GM08714 (cell line): ENCODE data around the gene LDAH.

Source experiments
- H3K4me3 ChIP-seq: fragments of 200-500 bp; sonication (Bioruptor generic); 2 replicates; pipeline ENCODE4 v1.5.1; 2014; ENCODE audit warnings: mild to moderate bottlenecking, low read length, inconsistent platforms
- ZNF274 ChIP-seq: IDR thresholded peaks from 2 replicates; pipeline ENCODE4 v1.6.1; 2012; ENCODE audit warnings: mild to moderate bottlenecking, low read depth, low read length

The LDAH gene

DNA sequence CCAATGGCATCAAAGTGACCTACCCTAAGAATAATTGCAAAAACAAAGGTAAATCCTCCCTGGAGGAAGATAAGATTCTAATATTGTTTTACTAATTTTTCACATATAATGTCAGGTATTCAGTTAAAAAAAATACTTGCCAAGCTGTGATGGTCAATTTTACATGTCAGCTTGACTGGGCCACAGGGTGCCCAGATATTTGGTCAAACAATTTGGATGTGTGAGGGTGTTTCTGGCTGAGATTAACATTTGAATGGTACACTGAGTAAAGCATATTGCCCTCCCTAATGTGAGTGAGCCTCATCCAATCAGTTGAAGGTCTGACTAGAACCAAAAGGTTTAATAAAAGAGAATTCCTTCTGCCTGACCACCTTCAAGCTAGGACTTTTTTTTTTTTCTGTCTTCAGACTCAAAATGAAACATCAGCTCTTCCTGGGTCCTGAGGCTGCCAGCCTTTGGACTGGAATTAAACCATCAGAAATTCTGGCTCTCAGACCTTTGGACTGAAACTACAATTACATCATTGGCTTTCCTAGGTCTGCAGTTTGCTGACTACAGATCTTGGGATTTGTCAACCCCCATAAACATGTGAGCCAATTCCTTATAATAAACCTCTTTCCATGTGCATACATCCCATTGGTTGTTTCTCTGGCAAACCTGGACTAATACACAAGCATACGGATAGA lies 65.4 kb downstream of the LDAH start:
- TF ChIP-seq ZNF274 = no peak

GRCh38 chr2:20755132-20755800 lies 67.6 kb downstream of the LDAH start:
- H3K4me3 ChIP-seq = no peak overlapping the region
- TF ChIP-seq ZNF274 = no peak

More for the DNA sequence above, 65.4 kb downstream of the LDAH start:
- H3K4me3 ChIP-seq = no peak overlapping the region

- no peak for TF ChIP-seq ZNF274
- H3K4me3 ChIP-seq = no peak overlapping the region
These were observed 70.6 kb downstream of the LDAH start for GRCh38 chr2:20752293-20752692.

DNA sequence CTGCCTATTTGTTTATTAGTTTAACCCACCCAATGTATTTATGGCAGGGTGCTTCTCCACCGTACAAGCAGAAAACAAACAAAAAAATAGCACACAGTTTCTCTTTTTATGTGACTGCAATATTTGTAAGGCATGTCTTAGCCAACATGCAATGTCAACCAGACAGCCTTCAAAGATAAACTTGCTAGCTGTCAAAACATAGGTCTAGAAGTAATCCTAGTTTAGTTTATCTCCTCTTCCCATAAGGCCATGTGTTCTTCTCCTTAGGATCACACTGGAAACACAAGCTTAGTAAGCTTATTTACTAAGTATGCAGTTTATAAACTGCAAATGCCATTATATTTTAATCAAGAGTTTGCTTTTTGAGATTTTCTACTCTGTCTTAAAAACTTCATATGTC lies 75.6 kb downstream of the LDAH start:
- TF ChIP-seq ZNF274 = no peak
- H3K4me3 ChIP-seq = no peak overlapping the region

DNA sequence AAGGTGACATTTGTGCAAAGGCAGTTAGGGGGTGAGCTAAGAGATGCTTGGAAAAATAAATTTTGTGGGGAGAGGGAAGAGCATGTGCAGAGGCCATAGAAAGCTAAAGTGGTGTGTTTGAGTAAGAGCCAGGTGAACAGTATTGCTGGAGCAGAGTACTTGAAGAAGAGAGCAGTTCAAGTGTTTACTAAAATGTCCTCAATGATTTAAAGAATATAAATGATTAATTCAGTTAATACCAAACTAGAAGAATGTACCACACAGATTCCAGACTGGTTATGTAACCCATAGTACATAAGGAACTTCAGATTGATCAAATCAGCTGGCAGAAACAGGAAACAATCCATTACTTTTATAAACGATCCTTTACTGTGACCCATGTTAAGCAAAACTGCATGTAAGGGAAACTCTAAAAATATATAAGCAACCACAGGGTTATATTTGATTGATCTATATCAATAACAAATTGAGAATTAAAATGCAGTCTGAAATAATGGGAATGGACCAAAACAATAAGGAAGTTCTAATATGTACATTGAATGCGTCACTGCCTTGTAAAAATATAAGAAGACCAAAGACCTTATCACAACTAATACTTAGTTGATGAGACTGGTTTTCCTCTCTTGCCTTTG lies 76.9 kb downstream of the LDAH start:
- TF ChIP-seq ZNF274 = no peak
- H3K4me3 ChIP-seq = no peak overlapping the region

DNA sequence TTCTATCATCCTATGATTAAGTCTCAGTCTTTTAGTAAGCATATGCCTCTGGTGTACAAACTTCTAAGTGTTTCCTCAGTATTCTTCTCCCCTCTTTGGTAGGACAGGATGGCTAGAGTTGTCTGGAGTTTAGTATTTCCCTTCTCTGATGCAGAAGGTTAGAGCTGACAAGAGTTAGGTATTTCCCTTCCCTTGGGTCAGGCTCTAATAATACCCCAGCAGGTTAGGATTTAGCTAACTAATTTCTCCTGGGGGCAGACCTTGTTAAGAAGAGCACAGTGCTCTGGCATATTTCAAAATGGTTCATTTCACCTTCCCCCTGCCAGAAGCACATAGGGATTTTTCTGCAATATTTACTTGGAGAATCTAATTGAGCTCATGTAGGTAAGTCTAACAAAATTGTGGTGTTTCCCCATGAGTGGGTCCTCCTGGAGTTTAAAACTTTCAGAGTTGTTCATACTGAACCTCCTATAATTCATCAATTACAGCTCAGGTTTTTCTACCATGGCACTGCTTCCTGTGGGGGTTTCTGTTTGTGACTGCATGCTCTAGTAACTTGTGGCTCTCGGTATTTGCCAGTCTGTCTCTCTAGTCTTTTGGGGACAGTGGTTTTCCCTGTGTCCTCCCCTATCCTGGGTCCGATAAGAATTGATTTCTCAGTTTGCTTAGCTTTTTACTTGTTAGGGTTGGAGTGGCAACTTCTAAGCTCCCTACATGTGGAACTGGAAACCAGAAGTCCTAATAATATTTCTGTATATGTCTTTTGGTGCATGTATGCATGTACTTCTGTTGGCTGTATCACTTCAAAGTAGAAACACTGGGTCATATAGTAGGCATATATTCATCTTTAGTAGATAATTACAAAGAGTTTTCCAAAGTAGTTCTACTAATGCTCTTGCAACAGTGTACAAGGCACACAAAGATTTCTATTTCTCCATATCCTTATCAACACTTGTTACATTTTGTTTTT lies 78.2 kb downstream of the LDAH start:
- peak overlapping the region; percentile 21; the same call in 1 of the 2 replicates for H3K4me3 ChIP-seq
- no peak for TF ChIP-seq ZNF274

DNA sequence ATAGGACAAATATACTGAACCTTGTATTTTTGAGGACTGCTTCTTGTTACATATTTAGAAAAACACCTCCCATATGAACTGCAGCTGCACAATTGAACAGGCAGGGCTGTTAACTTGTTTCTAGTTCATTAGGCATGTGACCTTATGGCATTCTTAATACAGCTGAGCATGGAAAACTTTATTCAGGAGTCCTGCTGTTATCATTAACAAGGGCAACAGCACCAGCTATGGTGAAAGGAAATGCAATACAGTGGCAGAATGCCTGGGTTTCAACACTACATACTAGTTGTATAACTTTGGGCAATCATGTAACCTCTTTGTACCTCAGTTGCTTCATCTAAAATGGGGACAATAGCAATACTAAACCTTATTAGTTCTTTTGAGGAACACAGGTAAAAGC lies 84.1 kb downstream of the LDAH start:
- no peak overlapping the region for H3K4me3 ChIP-seq
- no peak for TF ChIP-seq ZNF274

GRCh38 chr2:20737505-20737904 lies 85.4 kb downstream of the LDAH start:
- no peak for TF ChIP-seq ZNF274
- H3K4me3 ChIP-seq = no peak overlapping the region

DNA sequence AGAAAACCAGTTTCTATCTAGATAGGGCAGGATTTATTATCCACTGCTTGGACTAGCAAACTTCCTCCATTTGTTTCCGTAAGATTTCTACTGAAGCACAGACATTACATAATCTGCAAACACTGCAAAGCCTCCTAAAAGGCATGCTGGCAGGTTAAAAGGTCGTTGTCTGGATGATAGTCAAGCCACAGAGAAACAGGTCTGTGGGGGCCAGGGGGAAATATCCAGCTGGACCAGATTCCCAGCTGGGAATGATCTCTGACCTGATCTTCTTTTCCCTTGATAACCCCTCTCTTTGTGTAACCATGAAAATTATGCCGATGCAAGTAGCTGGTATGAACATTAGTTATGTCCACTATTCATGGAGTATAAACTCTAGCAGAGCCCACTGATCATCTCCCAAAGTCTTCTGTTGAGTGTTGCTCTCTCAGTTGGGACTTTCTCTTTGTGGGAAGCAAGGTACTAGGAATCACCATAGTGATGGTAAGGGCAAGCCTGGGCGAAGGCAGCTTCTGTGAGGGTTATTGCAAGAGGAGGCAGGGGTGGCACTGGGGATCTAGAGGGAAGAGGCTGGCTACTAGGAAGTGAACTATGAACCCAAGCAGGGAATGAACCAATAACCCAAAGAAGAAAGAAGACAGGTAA lies 94.7 kb downstream of the LDAH start:
- no peak overlapping the region for H3K4me3 ChIP-seq
- no peak for TF ChIP-seq ZNF274

DNA sequence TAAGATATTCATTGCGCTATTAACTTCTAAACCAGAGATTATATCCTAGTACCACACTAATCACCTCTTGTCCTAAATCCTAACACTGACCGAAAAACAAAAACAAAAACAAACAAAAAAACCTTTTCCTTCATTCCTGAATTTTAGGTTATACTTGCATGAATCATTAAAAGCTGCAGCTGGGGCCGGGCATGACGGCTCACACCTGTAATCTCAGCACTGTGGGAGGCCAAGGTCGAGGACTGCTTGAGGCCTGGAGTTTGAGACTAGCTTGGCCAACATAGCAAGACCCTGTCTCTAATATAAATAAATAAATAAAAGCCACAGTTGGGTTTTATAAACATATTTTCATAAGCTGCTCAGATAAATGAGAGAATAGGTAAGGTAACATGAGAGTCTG lies 96.0 kb downstream of the LDAH start:
- H3K4me3 ChIP-seq = no peak overlapping the region
- no peak for TF ChIP-seq ZNF274

DNA sequence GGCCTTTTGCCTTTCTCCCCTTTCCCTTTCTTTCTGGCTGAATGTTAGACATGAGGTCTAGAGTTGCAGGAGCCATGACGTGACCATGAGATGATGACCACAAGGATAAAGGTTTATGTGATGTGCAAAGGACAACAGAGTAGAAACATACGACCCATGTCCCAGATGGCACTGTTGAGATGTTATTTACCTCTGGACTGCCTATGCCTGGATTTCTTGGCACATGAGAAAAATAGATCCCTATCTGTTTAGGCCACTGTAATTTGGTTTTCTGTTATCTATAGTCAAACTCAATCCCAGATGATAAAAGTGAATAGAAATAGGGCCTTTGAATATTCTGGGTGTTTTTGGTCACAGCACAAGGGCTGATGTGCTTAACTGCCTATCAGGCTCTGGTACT lies 97.1 kb downstream of the LDAH start:
- TF ChIP-seq ZNF274 = no peak
- no peak overlapping the region for H3K4me3 ChIP-seq

- TF ChIP-seq ZNF274 = no peak
- no peak overlapping the region for H3K4me3 ChIP-seq
These were observed 98.3 kb downstream of the LDAH start for GRCh38 chr2:20724500-20725053.

DNA sequence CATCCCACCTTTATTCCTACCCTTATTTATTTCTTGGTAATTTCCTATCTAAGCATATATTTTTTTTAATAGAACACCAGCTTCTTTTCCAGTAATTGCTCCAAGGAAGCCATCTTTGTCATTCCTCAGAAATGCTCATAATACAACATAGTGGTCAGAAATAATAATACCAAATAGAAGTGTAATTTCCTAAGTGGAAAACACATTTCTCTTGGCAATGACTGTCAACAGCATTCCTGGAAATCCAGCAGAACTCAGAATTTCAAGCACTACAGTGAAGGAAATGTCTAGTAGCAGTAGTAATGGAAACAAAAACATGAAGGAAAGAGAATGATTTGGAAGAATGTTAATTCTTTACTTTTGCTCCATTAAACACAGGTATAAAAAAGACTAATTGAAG lies 99.4 kb downstream of the LDAH start:
- TF ChIP-seq ZNF274 = no peak
- no peak overlapping the region for H3K4me3 ChIP-seq

DNA sequence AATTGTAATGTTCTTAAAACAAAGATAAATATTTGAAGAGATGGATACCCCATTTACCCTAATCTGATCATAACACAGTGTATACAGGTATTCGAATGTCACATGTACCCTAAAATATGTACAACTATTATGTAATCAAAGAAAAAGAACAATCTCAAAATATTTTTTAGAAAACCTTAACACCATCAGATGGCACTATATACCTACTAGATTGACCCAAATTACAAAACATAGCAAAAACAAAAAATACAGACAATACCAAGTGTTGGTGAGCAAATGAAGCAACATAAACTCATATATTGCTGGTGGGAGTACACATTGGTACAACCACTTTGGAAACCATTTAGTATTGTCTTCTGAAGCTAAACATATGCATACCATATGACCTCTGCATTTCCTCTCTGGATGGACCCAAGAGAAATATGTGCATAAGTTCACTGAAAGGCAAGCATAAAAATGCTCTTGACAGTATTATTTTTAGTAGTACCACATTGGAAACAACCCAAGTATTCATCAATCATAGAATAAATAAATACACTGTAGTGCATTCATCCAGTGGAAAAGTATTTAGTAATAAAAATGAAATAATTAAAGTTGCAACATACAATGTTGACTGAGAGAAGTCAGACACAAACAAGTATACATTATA lies 100.2 kb downstream of the LDAH start:
- TF ChIP-seq ZNF274 = no peak
- no peak overlapping the region for H3K4me3 ChIP-seq
